CD4-positive, alpha-beta T cell treated with Interleukin-1 beta for 1 hour (primary cell): Measurements from ENCODE around the gene TBC1D1.
A peak's percentile ranks its signal among the peaks of the same experiment; 100 is the strongest.
"Not testable (repeated sequence)": the region's sequence is repeated elsewhere in the genome, so short reads cannot be mapped to it uniquely, and the experiment has no call there.

ENCODE experiments used
- DNase-seq, 2 donors: peaks; one replicate each; pipeline ENCODE4 v3.0.0-alpha.2; 2020 to 2022

Gene TBC1D1

DNA sequence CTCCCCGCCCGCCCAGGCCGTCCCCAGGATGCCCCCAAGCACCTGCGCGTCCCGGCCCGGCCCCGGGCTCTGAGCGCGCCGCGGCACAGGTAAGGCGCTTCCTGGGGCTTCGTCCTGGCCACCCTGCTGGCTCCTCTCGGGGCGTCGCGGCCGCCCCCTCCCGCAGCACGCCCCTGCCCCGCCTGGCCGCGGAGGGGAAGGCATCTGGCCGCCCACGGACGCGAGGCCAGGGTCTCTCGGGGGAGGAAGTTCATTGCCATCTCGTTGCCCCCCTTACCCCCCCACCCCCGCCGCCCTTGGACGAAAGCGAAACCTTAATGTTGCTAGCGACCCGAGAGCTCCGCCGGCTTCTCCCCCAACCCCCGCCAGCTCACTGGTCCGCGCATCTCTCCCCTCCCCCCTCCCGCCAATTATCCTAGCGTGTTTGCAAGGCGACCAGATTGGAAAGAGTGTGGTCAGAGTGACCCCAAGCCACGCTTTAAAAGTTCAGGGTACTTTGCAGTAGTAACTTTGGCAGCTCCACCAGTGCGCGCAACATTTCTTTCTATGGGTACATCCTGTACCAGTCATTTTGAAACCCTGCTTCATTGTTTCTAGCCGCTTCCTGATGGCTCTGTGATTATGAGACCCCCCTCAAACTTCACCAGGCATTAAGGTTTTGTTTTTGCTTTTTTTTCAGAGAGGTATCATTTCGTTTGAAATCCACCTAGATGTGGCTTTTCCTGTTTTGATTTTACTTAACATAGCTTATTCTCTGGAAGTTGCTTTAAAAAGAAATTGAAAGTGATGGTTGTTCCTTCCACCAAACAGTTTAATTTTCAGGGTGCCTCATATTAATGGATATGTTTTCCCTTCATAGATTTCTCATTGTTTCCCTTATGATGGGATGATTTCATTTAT is 626 bp downstream of the TBC1D1 start:
- peak; percentile 63 to 67 for DNase-seq

DNA sequence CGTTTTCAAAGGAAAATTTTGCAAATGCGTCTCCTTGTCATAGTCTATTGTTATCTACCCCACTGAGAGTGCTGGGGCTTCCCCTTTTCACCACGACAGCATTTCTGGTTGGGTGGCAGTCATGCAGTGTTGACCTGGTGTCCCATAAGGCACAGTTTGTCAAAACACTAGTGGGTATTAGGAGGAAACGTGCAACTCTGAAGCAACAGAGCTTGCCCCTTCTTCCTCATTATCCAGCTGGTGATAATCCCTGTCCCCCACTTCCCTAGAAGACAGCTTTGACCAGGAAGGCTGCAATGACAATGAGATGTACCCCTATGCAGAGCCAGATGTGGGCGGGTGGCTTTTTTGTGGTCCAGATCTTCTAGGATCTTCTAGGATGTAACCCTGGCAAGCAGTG is 1.8 kb downstream of the TBC1D1 start:
- DNase-seq, result peak; percentile 62 to 74

DNA sequence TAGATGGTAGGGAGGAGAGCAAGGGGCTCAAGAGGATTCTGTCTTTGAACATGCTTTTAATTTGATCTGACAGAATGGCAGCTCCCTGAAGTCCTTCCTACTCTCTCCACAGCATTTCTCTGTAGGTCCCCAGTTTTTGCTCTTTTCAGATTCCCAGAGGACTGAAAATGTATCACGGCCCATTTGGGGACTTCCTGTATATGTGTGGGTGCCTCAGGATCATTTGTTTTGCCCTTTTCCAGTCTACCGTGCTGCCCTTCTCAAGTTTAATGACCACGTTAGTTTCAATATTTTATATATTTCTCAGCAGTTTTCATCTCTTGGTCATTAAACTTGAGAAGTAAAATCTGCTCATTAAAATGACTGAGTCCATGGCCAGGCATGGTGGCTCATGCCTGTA is 2.3 kb downstream of the TBC1D1 start:
- no peak for DNase-seq

GRCh38 chr4:37895271-37895670 is 4.4 kb downstream of the TBC1D1 start:
- no peak for DNase-seq

DNA sequence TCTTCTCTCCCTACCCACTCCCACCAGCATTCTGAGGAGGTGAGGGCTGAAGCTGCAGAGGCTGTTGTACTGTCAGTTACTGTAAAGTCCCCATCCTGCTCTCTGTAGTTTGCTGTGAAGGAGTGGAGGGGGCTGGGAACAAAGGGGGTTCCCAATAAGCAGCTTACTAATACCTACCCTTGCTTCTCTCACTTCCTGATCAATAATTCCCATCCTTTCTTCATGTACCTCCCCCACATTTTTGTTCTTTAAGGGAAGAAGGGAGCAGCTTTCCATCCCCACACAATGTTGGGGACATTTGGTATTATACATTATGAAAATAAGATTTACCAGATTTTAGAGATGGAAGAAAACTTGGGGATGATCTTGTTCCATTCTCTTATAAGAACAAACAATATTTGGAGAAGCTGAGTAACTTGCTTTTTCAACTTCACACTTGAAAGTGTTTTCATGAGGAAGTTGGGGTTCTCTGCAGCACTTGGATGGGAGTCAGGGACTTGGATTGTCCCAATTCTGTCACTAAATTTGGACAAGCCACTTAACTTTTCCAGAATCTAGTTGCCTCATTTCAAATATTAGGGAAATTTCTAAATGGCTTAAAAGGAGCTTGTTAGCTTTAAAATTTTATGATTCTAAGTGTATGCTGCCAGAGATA is 5.4 kb downstream of the TBC1D1 start:
- no peak for DNase-seq

DNA sequence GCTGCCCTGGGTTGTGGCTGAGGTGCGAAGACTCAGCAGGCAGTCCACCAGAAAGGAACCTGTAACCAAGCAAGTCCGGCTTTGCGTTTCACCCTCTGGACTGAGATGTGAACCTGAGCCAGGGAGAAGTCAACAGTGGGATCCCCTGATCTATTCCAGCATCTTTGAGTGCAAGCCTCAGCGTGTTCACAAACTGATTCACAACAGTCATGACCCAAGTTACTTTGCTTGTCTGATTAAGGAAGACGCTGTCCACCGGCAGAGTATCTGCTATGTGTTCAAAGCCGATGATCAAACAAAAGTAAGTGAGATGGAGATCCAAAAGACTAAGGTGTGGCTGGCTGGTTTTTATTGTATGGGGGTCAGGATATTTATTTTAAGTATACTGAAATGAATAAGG is 11.3 kb downstream of the TBC1D1 start:
- DNase-seq, result no peak

- no peak for DNase-seq
Measured at GRCh38 chr4:37902738-37903693, 12.1 kb downstream of the TBC1D1 start.

- no peak for DNase-seq
Measured at GRCh38 chr4:37903901-37904300, 13.0 kb downstream of the TBC1D1 start.

GRCh38 chr4:37904824-37905223 is 13.9 kb downstream of the TBC1D1 start:
- no peak for DNase-seq

DNA sequence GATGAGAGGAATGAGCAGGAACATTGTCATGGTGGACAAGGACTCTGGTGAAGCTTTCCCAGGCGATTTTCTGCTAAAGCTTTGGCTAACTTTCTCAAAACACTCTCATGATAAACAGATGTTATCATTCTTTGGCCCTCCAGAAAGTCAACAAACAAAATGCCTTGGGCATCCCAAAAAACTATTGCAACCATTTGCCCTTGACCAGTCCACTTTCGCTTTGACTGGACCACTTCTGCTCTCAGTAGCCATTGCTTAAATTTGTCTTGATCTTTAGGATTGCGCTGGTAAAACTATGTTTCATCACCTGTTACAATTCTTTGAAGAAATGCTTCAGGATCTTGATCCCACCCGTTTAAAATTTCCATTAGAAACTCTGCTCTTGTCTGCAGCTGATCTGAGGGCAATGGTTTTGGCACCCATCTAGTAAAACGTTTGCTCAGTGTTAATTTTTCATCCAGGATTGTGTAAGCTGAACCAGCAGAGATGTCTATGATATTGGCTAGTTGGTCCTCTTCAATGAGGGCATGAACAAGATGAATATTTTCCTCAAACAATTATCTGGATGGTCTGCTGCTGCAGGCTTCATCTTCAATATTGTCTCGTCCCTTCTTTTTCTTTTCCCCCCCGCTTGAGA is 14.8 kb downstream of the TBC1D1 start:
- DNase-seq, result no peak

GRCh38 chr4:37908488-37909331 is 17.8 kb downstream of the TBC1D1 start:
- DNase-seq, result no peak

GRCh38 chr4:37909332-37910090 is 18.6 kb downstream of the TBC1D1 start:
- DNase-seq, result no peak

DNA sequence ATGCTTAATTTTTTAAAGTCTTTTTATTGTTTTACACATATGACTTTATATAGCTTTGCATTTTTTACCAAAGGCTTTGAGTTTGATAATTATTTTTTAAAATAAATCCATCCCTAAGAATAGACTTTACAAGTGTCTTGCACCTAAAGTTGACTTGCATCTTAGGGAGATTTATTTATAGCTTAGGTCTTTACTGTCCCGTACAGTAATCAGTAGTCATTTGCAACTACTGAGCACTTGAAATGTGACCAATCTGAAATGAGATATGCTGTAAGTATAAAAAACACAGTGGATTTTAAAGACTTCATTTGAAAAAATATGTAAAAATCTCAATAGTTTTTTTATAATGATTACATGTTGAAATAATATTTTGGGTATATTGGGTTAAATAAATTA is 19.2 kb downstream of the TBC1D1 start:
- no peak for DNase-seq

DNA sequence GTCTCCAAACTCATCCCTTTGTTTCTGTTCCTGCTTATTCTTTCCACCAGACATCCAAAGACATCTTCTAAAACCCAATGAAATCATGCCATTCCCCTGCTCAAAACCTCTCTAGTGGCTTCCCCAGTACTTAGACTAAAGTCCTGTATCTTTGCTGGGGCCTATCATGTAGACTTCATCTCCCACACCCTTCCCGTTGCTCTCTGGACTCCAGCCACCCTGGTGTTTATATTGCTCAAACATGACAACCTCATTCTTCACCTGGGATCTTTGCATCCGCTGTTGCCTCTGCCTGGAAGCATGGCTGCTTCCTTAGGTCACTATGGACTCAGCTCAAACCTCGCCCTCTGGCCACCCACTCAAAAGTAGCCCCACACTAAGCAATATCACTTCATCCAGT is 23.7 kb downstream of the TBC1D1 start:
- DNase-seq, result no peak

DNA sequence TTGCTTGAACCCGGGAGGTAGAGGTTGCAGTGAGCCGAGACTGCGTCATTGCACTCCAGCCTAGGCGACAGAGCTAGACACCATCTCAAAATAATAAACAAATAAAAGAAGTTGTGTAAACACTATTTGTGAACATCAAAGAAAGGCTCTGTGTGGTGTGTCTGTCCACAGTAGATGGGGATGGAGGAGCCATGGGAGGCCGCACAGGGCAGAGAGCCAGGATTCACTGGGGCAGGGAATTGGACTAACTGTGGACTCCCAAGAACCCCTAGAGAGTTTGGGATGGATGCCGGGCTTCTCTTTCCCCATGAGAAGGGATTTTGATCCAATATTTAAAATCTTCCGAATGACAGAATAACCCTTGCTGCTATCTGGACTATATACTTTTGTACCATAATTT is 26.5 kb downstream of the TBC1D1 start:
- no peak for DNase-seq

GRCh38 chr4:37918653-37919052 is 27.8 kb downstream of the TBC1D1 start:
- no peak for DNase-seq

DNA sequence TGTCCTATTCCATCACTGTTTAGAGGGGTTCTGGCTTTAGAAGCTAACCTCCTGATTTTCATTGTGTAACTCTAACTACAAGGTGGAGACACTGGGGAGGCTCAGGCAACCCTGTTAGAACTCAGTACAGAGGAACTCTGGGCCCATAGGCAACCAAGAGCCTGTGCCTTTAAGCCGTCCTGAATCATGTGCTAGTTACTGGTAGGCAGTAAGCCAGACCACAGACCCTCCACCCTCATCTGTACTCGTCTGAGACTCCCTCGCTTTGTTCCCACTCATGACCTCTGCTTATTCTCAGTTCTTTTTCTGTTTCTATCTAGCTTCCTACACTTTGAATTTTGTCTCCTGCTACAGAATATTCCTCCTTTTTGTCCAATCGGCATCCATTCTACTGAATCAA is 31.4 kb downstream of the TBC1D1 start:
- DNase-seq, result no peak

DNA sequence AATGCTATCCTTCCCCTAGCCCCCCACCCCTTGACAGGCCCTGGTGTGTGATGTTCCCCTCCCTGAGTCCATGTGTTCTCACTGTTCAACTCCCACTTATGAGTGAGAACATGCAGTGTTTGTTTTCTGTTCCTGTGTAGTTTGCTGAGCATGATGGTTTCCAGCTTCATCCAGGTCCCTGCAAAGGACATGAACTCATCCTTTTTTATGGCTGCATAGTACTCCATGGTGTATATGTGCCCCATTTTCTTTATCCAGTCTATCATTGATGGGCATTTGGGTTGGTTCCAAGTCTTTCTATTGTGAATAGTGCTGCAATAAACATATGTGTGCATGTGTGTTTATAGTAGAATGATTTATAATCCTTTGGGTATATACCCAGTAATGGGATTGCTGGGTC is 32.2 kb downstream of the TBC1D1 start:
- not testable (repeated sequence) for DNase-seq

DNA sequence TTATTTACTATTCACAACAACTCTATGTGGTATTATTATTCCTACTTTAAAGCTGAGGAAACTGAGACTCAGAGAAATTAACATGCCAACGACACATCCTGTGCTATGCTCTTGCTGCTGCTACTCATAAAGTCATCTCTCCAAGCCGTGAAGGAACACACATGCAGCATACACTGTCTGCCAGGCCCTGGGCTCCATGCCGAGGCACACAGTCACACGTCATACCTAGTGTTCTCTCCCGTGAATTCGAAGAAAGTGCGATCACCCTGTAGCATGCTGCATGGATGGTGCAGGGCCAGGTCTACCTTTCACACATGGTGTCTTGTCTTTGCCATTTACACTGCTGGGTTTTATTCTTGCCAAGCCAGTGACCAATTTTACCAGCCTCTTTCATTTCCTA is 34.1 kb downstream of the TBC1D1 start:
- no peak for DNase-seq

GRCh38 chr4:37927434-37927833 is 36.5 kb downstream of the TBC1D1 start:
- DNase-seq, result no peak
